Stimulated activated naive B cell treated with anti-CD40 and anti-IgM and Interleukin-4, amounts not matched to agents 10 μg/mL and 1 μg/mL and 100 μg/mL, for 72 hours (primary cell): Measurements from ENCODE around the gene CNNM3.
"Not testable (repeated sequence)": the region's sequence is repeated elsewhere in the genome, so short reads cannot be mapped to it uniquely, and the experiment has no call there.

Experiments
- ATAC-seq, 2 donors: fragments of 150-1000 bp; cut with Tn5 transposase; replicated peaks; 2 replicates each; pipeline ENCODE4 v1.10.0; 2021; ENCODE audit warnings: moderate library complexity in 1 of 2
- DNase-seq: peaks from one replicate; pipeline ENCODE4 v3.0.0; 2021
- H3K27ac Mint-ChIP-seq: one replicate; pipeline ENCODE4 v1.8.0; 2022; ENCODE audit warnings: mild to moderate bottlenecking, mixed read lengths
- H3K27me3 Mint-ChIP-seq, 2 donors: one replicate each; pipeline ENCODE4 v1.8.0; 2022; ENCODE audit warnings: mixed read lengths in 2 of 2
- H3K36me3 Mint-ChIP-seq, 2 donors: one replicate each; pipeline ENCODE4 v1.8.0; 2022; ENCODE audit warnings: mixed read lengths in 2 of 2, mild to moderate bottlenecking in 1 of 2
- H3K4me1 Mint-ChIP-seq, 2 donors: one replicate each; pipeline ENCODE4 v1.8.0; 2022; ENCODE audit warnings: mixed read lengths in 2 of 2, mild to moderate bottlenecking in 1 of 2
- H3K4me3 Mint-ChIP-seq, 2 donors: one replicate each; pipeline ENCODE4 v1.8.0; 2022; ENCODE audit warnings: mild to moderate bottlenecking in 2 of 2, mixed read lengths in 2 of 2, moderate library complexity in 1 of 2
- H3K9me3 Mint-ChIP-seq, 2 donors: one replicate each; pipeline ENCODE4 v1.8.0; 2022; ENCODE audit warnings: mixed read lengths in 2 of 2, mild to moderate bottlenecking in 1 of 2

The CNNM3 gene

GRCh38 chr2:96805946-96806345 is 10.1 kb upstream of the CNNM3 start:
- not testable (repeated sequence) for H3K4me3 Mint-ChIP-seq, H3K27ac Mint-ChIP-seq
- peaks cover 8 to 15% of the 10 kb centered on the region in 2 donors for H3K4me1 Mint-ChIP-seq

GRCh38 chr2:96806468-96807126 is 9.5 kb upstream of the CNNM3 start:
- ATAC-seq: peak; percentile 64
- peaks cover 11 to 25% of the 10 kb centered on the region in 2 donors for H3K36me3 Mint-ChIP-seq
- peaks cover 10 to 15% of the 10 kb centered on the region in 2 donors for H3K4me1 Mint-ChIP-seq
- peak overlapping the region; percentile 87 for H3K27ac Mint-ChIP-seq
- peak overlapping the region; percentile 64 to 68 for H3K4me3 Mint-ChIP-seq
- H3K27me3 Mint-ChIP-seq: no peaks in the 10 kb centered on the region
- DNase-seq: no peak
- H3K9me3 Mint-ChIP-seq: no peaks in the 10 kb centered on the region

More at GRCh38 chr2:96805946-96806345, 10.1 kb upstream of the CNNM3 start:
- H3K36me3 Mint-ChIP-seq: peaks cover 11 to 20% of the 10 kb centered on the region in 2 donors
- not testable (repeated sequence) for DNase-seq, ATAC-seq, H3K9me3 Mint-ChIP-seq, H3K27me3 Mint-ChIP-seq

GRCh38 chr2:96807127-96807471 is 9.0 kb upstream of the CNNM3 start:
- Mint-ChIP-seq H3K36me3 (peaks cover 11 to 25% of the 10 kb centered on the region in 2 donors), H3K4me3 (peak overlapping the region; percentile 64 to 68), H3K27ac (peak overlapping the region; percentile 87), H3K9me3 (no peaks in the 10 kb centered on the region), H3K4me1 (peaks cover 11 to 15% of the 10 kb centered on the region in 2 donors), H3K27me3 (no peaks in the 10 kb centered on the region)
- DNase-seq (no peak), ATAC-seq (peak in 1 of 2 donors; percentile 6)

- Mint-ChIP-seq H3K4me1 (peaks cover 11 to 15% of the 10 kb centered on the region in 2 donors), H3K9me3 (no peaks in the 10 kb centered on the region), H3K36me3 (peaks cover 11 to 31% of the 10 kb centered on the region in 2 donors), H3K4me3 (no peak overlapping the region), H3K27me3 (no peaks in the 10 kb centered on the region), H3K27ac (no peak overlapping the region)
- ATAC-seq: no peak
- DNase-seq: no peak
Observed at GRCh38 chr2:96808176-96808837, 7.8 kb upstream of the CNNM3 start.

GRCh38 chr2:96809216-96809882 is 6.7 kb upstream of the CNNM3 start:
- DNase-seq: no peak
- H3K9me3 Mint-ChIP-seq: no peaks in the 10 kb centered on the region
- peaks cover 11 to 15% of the 10 kb centered on the region in 2 donors for H3K4me1 Mint-ChIP-seq
- no peak overlapping the region for H3K27ac Mint-ChIP-seq
- no peaks in the 10 kb centered on the region for H3K27me3 Mint-ChIP-seq
- H3K36me3 Mint-ChIP-seq: peaks cover 11 to 31% of the 10 kb centered on the region in 2 donors
- H3K4me3 Mint-ChIP-seq: no peak overlapping the region
- ATAC-seq: no peak

- no peak for ATAC-seq
- Mint-ChIP-seq H3K9me3 (no peaks in the 10 kb centered on the region), H3K4me3 (no peak overlapping the region)
Observed at GRCh38 chr2:96809951-96810782, 5.9 kb upstream of the CNNM3 start.

GRCh38 chr2:96810783-96811192 is 5.3 kb upstream of the CNNM3 start:
- ATAC-seq: no peak
- Mint-ChIP-seq H3K27me3 (no peaks in the 10 kb centered on the region), H3K4me1 (peaks cover 14 to 24% of the 10 kb centered on the region in 2 donors), H3K36me3 (peaks cover 11 to 31% of the 10 kb centered on the region in 2 donors), H3K9me3 (no peaks in the 10 kb centered on the region), H3K27ac (no peak overlapping the region), H3K4me3 (no peak overlapping the region)
- DNase-seq: no peak

More at GRCh38 chr2:96809951-96810782, 5.9 kb upstream of the CNNM3 start:
- Mint-ChIP-seq H3K27ac (no peak overlapping the region), H3K4me1 (peaks cover 11 to 19% of the 10 kb centered on the region in 2 donors), H3K36me3 (peaks cover 11 to 31% of the 10 kb centered on the region in 2 donors), H3K27me3 (no peaks in the 10 kb centered on the region)
- no peak for DNase-seq

GRCh38 chr2:96811917-96812316 is 4.2 kb upstream of the CNNM3 start:
- no peak for DNase-seq
- ATAC-seq: no peak
- Mint-ChIP-seq H3K4me3 (no peak overlapping the region), H3K9me3 (no peaks in the 10 kb centered on the region), H3K4me1 (peaks cover 8 to 15% of the 10 kb centered on the region in 2 donors), H3K27me3 (no peaks in the 10 kb centered on the region), H3K27ac (no peak overlapping the region), H3K36me3 (peaks cover 8 to 28% of the 10 kb centered on the region in 2 donors)

- ATAC-seq (no peak), DNase-seq (no peak)
- no peak overlapping the region for H3K27ac Mint-ChIP-seq
- no peaks in the 10 kb centered on the region for H3K27me3 Mint-ChIP-seq
- no peaks in the 10 kb centered on the region for H3K9me3 Mint-ChIP-seq
- peaks cover 15 to 29% of the 10 kb centered on the region in 2 donors for H3K36me3 Mint-ChIP-seq
- no peak overlapping the region for H3K4me3 Mint-ChIP-seq
- peaks cover 18 to 25% of the 10 kb centered on the region in 2 donors for H3K4me1 Mint-ChIP-seq
Observed at GRCh38 chr2:96813656-96814055, 2.4 kb upstream of the CNNM3 start.

GRCh38 chr2:96815326-96816126 is 542 bp upstream of the CNNM3 start:
- Mint-ChIP-seq H3K4me3 (peak overlapping the region; percentile 85 to 87), H3K9me3 (no peaks in the 10 kb centered on the region), H3K27me3 (no peaks in the 10 kb centered on the region), H3K27ac (peak overlapping the region; percentile 84), H3K36me3 (peaks cover 18 to 36% of the 10 kb centered on the region in 2 donors), H3K4me1 (peaks cover 36 to 43% of the 10 kb centered on the region in 2 donors)
- peak; percentile 2 to 18 for ATAC-seq
- no peak for DNase-seq

- Mint-ChIP-seq H3K9me3 (no peaks in the 10 kb centered on the region), H3K36me3 (peaks cover 22 to 30% of the 10 kb centered on the region in 2 donors), H3K27ac (no peak overlapping the region), H3K27me3 (no peaks in the 10 kb centered on the region), H3K4me3 (peak overlapping the region; percentile 81 to 87), H3K4me1 (peaks cover 41 to 55% of the 10 kb centered on the region in 2 donors)
- no peak for ATAC-seq
- no peak for DNase-seq
Observed at GRCh38 chr2:96816836-96817702, 1.0 kb downstream of the CNNM3 start.

GRCh38 chr2:96817882-96818281 is 1.8 kb downstream of the CNNM3 start:
- H3K4me3 Mint-ChIP-seq: peak overlapping the region; percentile 81 to 87
- H3K27ac Mint-ChIP-seq: peak overlapping the region; percentile 39
- H3K36me3 Mint-ChIP-seq: peaks cover 22 to 26% of the 10 kb centered on the region in 2 donors

More at GRCh38 chr2:96817882-96818281, 1.8 kb downstream of the CNNM3 start:
- no peak for DNase-seq
- Mint-ChIP-seq H3K4me1 (peaks cover 41 to 63% of the 10 kb centered on the region in 2 donors), H3K9me3 (no peaks in the 10 kb centered on the region), H3K27me3 (no peaks in the 10 kb centered on the region)
- no peak for ATAC-seq
